Muscle layer of duodenum (tissue), 2 donors: ENCODE measurements around the gene DCXR.

Source experiments
- H3K27ac ChIP-seq: one replicate; pipeline ENCODE4 v1.7.0; 2013; ENCODE audit warnings: mild to moderate bottlenecking, low read length
- H3K27me3 ChIP-seq: one replicate; pipeline ENCODE4 v1.7.0; 2013; ENCODE audit warnings: low read depth, mild to moderate bottlenecking, control low read depth, low read length
- H3K36me3 ChIP-seq, 2 donors: one replicate each; pipeline ENCODE4 v1.7.0; 2013; ENCODE audit warnings: low read length in 2 of 2, control low read depth in 1 of 2, mild to moderate bottlenecking in 1 of 2; ENCODE audit not compliant: insufficient read depth in 2 of 2, control insufficient read depth in 1 of 2
- H3K4me1 ChIP-seq, 2 donors: one replicate each; pipeline ENCODE4 v1.7.0; 2013; ENCODE audit warnings: low read length in 2 of 2, mild to moderate bottlenecking in 2 of 2, control low read depth in 1 of 2, moderate library complexity in 1 of 2; ENCODE audit not compliant: insufficient read depth in 2 of 2, control insufficient read depth in 1 of 2
- H3K4me3 ChIP-seq, 2 donors: one replicate each; pipeline ENCODE4 v1.7.0; 2013; ENCODE audit warnings: low read length in 2 of 2, low read depth in 1 of 2, mild to moderate bottlenecking in 1 of 2
- H3K9me3 ChIP-seq, 2 donors: one replicate each; pipeline ENCODE4 v1.7.0; 2013; ENCODE audit warnings: low read length in 2 of 2, control low read depth in 1 of 2, mild to moderate bottlenecking in 1 of 2; ENCODE audit not compliant: control insufficient read depth in 1 of 2
- donor health status: healthy.

The DCXR gene

GRCh38 chr17:82065638-82066303, 28.3 kb upstream of the DCXR start, which contains the start of gene DUS1L:
Gene DUS1L (minus strand): TSS chr17:82065804. CDS start chr17:82065059, 745 bp downstream.
- H3K36me3 ChIP-seq = peaks cover 9 to 35% of the 10 kb centered on the region in 2 donors
- H3K27ac ChIP-seq = peak within 1 kb of the TSS; percentile 20
- H3K4me3 ChIP-seq = peak within 1 kb of the TSS; percentile 69 to 95

GRCh38 chr17:82065193-82065637, 27.7 kb upstream of the DCXR start:
- Histone ChIP-seq H3K27me3 (no peaks in the 10 kb centered on the region), H3K4me1 (peaks cover 3 to 29% of the 10 kb centered on the region in 2 donors), H3K27ac (no peak overlapping the region), H3K9me3 (no peaks in the 10 kb centered on the region), H3K36me3 (peaks cover 13 to 40% of the 10 kb centered on the region in 2 donors), H3K4me3 (peak overlapping the region; percentile 69 to 95)

More at GRCh38 chr17:82065638-82066303, 28.3 kb upstream of the DCXR start, which contains the start of gene DUS1L:
- no peaks in the 10 kb centered on the region for H3K27me3 ChIP-seq
- H3K4me1 ChIP-seq = peaks cover 3 to 29% of the 10 kb centered on the region in 2 donors
- H3K9me3 ChIP-seq = no peaks in the 10 kb centered on the region

GRCh38 chr17:82064433-82065192, 27.1 kb upstream of the DCXR start:
- H3K36me3 ChIP-seq = peaks cover 18 to 46% of the 10 kb centered on the region in 2 donors
- no peak overlapping the region for H3K27ac ChIP-seq
- peaks cover 3 to 29% of the 10 kb centered on the region in 2 donors for H3K4me1 ChIP-seq

GRCh38 chr17:82063424-82064415, 26.2 kb upstream of the DCXR start:
- H3K36me3 ChIP-seq = peaks cover 20 to 55% of the 10 kb centered on the region in 2 donors
- no peaks in the 10 kb centered on the region for H3K9me3 ChIP-seq
- peaks cover 3 to 29% of the 10 kb centered on the region in 2 donors for H3K4me1 ChIP-seq
- H3K27me3 ChIP-seq = no peaks in the 10 kb centered on the region
- peak overlapping the region; percentile 69 to 95 for H3K4me3 ChIP-seq
- H3K27ac ChIP-seq = no peak overlapping the region

More at GRCh38 chr17:82064433-82065192, 27.1 kb upstream of the DCXR start:
- H3K4me3 ChIP-seq = peak overlapping the region; percentile 69 to 95
- H3K27me3 ChIP-seq = no peaks in the 10 kb centered on the region
- H3K9me3 ChIP-seq = no peaks in the 10 kb centered on the region

GRCh38 chr17:82062984-82063368, 25.5 kb upstream of the DCXR start:
- H3K27ac ChIP-seq = no peak overlapping the region
- H3K36me3 ChIP-seq = peaks cover 20 to 59% of the 10 kb centered on the region in 2 donors
- H3K4me3 ChIP-seq = no peak overlapping the region
- H3K4me1 ChIP-seq = peaks cover 3 to 29% of the 10 kb centered on the region in 2 donors
- H3K9me3 ChIP-seq = no peaks in the 10 kb centered on the region
- no peaks in the 10 kb centered on the region for H3K27me3 ChIP-seq

GRCh38 chr17:82062076-82062983, 24.8 kb upstream of the DCXR start:
- Histone ChIP-seq H3K36me3 (peaks cover 20 to 65% of the 10 kb centered on the region in 2 donors), H3K4me1 (peaks cover 3 to 29% of the 10 kb centered on the region in 2 donors), H3K27me3 (no peaks in the 10 kb centered on the region), H3K27ac (no peak overlapping the region), H3K4me3 (no peak overlapping the region), H3K9me3 (no peaks in the 10 kb centered on the region)

GRCh38 chr17:82061047-82061925, 23.8 kb upstream of the DCXR start:
- Histone ChIP-seq H3K4me1 (peaks cover 3 to 27% of the 10 kb centered on the region in 2 donors), H3K36me3 (peaks cover 20 to 75% of the 10 kb centered on the region in 2 donors), H3K27me3 (no peaks in the 10 kb centered on the region), H3K9me3 (no peaks in the 10 kb centered on the region), H3K4me3 (no peak overlapping the region), H3K27ac (no peak overlapping the region)

- Histone ChIP-seq H3K27me3 (no peaks in the 10 kb centered on the region), H3K27ac (no peak overlapping the region), H3K4me3 (no peak overlapping the region), H3K4me1 (peaks cover 3 to 24% of the 10 kb centered on the region in 2 donors), H3K9me3 (no peaks in the 10 kb centered on the region), H3K36me3 (peaks cover 20 to 82% of the 10 kb centered on the region in 2 donors)
Observed at GRCh38 chr17:82060614-82061013, 23.1 kb upstream of the DCXR start.

- Histone ChIP-seq H3K4me3 (no peak overlapping the region), H3K27me3 (no peaks in the 10 kb centered on the region), H3K9me3 (no peaks in the 10 kb centered on the region), H3K27ac (no peak overlapping the region), H3K36me3 (peaks cover 20 to 88% of the 10 kb centered on the region in 2 donors), H3K4me1 (peaks cover 3 to 20% of the 10 kb centered on the region in 2 donors)
Observed at GRCh38 chr17:82060001-82060380, 22.5 kb upstream of the DCXR start.
